ENCODE data around the gene MPP4. TPM values are rescaled to one million over a fixed set of nuclear protein-coding genes. Genes with fewer than 3 reads are reported as not detected.

MPP4 gene
- total RNA-seq, 1 experiment from 2014 or later = not detected

DNA sequence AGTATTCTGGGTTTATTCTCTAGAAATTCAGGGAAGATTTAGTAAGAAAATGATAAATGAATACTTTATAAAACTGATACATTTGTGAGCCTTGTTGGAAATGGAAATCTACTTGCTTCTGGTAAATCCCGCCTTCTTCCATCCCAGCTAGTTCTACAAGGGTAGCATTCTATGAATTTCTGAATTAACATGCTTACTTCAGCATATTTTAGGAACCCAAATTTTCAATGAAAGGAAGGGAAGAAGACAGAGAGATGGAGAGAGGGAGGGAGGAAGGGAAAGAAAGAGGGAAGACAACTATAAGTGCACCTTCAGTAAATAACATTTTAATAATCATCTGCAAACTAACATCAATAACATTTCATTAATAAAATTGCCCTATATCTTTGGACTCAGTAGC lies 28.6 kb downstream of the MPP4 start:
- DNase-seq (ENCODE audit: low spot score) (no peak), ATAC-seq (no peak)
- Mint-ChIP-seq H3K36me3 (no peaks in the 10 kb centered on the region), H3K4me1 (peaks cover 6% of the 10 kb centered on the region), H3K27me3 (ENCODE audit: low read depth) (peaks cover 13% of the 10 kb centered on the region), H3K9me3 (no peaks in the 10 kb centered on the region), H3K4me3 (no peak overlapping the region), H3K27ac (no peak overlapping the region)
- TF ChIP-seq CREB1 (CRISPR knock-in tag; IDR thresholded peaks at IDR 0.05) (no peak), ZNF232 (CRISPR knock-in tag; IDR thresholded peaks at IDR 0.05) (no peak)
- ChIA-PET POLR2A (no interaction called here), CTCF (no interaction called here)

DNA sequence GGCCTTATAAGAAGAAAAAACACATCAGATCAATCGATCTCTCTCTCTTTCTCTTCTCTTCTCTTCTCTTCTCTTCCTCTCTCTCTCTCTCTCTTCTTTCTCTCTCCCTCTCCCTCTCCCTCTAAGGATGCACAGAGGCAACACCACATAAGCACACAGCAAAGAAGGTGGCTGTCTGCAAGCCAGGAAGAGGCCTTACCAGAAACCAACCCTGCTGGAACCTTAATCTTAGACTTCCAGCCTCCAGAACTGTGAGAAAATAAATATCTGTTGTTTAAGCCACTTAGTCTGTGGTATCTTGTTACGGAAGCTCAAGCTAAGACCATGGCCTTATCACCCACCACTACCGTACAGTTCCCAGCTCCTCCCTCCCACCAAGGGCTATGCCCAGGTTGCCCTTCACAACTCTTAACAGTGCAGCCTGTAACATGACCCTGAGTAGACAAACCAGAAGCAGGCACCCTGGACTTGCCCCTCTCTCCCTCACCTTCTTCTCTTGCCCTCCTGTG lies 30.0 kb downstream of the MPP4 start:
- CTCF ChIA-PET = no interaction called here
- DNase-seq (ENCODE audit: low spot score) (no peak), ATAC-seq (no peak)
- Mint-ChIP-seq H3K27me3 (ENCODE audit: low read depth) (peaks cover 13% of the 10 kb centered on the region), H3K36me3 (no peaks in the 10 kb centered on the region), H3K4me1 (peaks cover 3% of the 10 kb centered on the region; the same call in 1 of the 2 replicates), H3K4me3 (no peak overlapping the region), H3K27ac (no peak overlapping the region), H3K9me3 (no peaks in the 10 kb centered on the region)
- POLR2A ChIA-PET = no interaction called here
- TF ChIP-seq TEAD1 (CRISPR knock-in tag; IDR thresholded peaks at IDR 0.05) (no peak), SP1 (CRISPR knock-in tag; conservative IDR thresholded peaks at IDR 0.05) (no peak), SOX15 (CRISPR knock-in tag; IDR thresholded peaks at IDR 0.05) (no peak), NFE2L1 (CRISPR knock-in tag; IDR thresholded peaks at IDR 0.05) (no peak), JAZF1 (CRISPR knock-in tag; IDR thresholded peaks at IDR 0.05) (no peak), IRF2 (CRISPR knock-in tag; IDR thresholded peaks at IDR 0.05; ENCODE audit: borderline replicate concordance, low read depth) (no peak), ZNF232 (CRISPR knock-in tag; IDR thresholded peaks at IDR 0.05) (no peak), RELA (CRISPR knock-in tag; IDR thresholded peaks at IDR 0.05; ENCODE audit: borderline replicate concordance) (no peak)
- TF ChIP-seq, protein P1, sequence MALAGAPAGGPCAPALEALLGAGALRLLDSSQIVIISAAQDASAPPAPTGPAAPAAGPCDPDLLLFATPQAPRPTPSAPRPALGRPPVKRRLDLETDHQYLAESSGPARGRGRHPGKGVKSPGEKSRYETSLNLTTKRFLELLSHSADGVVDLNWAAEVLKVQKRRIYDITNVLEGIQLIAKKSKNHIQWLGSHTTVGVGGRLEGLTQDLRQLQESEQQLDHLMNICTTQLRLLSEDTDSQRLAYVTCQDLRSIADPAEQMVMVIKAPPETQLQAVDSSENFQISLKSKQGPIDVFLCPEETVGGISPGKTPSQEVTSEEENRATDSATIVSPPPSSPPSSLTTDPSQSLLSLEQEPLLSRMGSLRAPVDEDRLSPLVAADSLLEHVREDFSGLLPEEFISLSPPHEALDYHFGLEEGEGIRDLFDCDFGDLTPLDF (CRISPR knock-in tag; IDR thresholded peaks at IDR 0.05) = no peak
- TF ChIP-seq, protein P2, sequence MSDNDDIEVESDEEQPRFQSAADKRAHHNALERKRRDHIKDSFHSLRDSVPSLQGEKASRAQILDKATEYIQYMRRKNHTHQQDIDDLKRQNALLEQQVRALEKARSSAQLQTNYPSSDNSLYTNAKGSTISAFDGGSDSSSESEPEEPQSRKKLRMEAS (CRISPR knock-in tag; IDR thresholded peaks at IDR 0.05) = no peak
- TF ChIP-seq, protein P3, sequence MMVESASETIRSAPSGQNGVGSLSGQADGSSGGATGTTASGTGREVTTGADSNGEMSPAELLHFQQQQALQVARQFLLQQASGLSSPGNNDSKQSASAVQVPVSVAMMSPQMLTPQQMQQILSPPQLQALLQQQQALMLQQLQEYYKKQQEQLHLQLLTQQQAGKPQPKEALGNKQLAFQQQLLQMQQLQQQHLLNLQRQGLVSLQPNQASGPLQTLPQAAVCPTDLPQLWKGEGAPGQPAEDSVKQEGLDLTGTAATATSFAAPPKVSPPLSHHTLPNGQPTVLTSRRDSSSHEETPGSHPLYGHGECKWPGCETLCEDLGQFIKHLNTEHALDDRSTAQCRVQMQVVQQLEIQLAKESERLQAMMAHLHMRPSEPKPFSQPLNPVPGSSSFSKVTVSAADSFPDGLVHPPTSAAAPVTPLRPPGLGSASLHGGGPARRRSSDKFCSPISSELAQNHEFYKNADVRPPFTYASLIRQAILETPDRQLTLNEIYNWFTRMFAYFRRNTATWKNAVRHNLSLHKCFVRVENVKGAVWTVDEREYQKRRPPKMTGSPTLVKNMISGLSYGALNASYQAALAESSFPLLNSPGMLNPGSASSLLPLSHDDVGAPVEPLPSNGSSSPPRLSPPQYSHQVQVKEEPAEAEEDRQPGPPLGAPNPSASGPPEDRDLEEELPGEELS (CRISPR knock-in tag; IDR thresholded peaks at IDR 0.05) = no peak

DNA sequence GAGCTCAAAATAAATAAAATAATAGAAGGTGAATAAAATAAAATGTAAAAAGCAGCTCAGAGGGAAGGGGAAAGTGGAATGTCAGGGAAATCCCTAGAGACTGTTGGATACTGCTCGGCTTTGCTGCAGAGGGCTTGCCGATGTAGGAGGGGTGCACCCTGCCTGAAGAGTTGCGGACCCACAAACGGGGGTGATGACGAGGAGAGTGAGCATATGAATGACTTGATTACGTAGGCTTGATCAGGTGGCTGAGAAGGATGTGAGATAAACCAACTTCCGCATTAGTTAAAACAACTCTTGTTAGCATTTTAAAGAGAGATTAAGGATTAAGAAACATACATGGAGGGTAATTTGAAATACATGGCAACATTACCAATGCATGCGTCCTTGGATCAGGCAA lies 34.1 kb downstream of the MPP4 start:
- ChIA-PET CTCF (interaction anchor here (0.7 to 1.0 kb wide), 2 partner anchors 16 to 20 kb away, joined by 3 read pairs; no protein-coding TSS in a partner anchor), POLR2A (no interaction called here)
- Mint-ChIP-seq H3K4me1 (peaks cover 7% of the 10 kb centered on the region; the same call in 1 of the 2 replicates), H3K36me3 (no peaks in the 10 kb centered on the region), H3K4me3 (no peak overlapping the region), H3K9me3 (no peaks in the 10 kb centered on the region), H3K27me3 (ENCODE audit: low read depth) (no peaks in the 10 kb centered on the region), H3K27ac (no peak overlapping the region)
- no peak for DNase-seq (ENCODE audit: low spot score)
- no peak for ATAC-seq
- TF ChIP-seq EMX1 (CRISPR knock-in tag; IDR thresholded peaks at IDR 0.05) = no peak
- TF ChIP-seq SMAD4 (CRISPR knock-in tag; IDR thresholded peaks at IDR 0.05) = no peak
- TF ChIP-seq JAZF1 (CRISPR knock-in tag; IDR thresholded peaks at IDR 0.05) = no peak
- TF ChIP-seq, protein P4, sequence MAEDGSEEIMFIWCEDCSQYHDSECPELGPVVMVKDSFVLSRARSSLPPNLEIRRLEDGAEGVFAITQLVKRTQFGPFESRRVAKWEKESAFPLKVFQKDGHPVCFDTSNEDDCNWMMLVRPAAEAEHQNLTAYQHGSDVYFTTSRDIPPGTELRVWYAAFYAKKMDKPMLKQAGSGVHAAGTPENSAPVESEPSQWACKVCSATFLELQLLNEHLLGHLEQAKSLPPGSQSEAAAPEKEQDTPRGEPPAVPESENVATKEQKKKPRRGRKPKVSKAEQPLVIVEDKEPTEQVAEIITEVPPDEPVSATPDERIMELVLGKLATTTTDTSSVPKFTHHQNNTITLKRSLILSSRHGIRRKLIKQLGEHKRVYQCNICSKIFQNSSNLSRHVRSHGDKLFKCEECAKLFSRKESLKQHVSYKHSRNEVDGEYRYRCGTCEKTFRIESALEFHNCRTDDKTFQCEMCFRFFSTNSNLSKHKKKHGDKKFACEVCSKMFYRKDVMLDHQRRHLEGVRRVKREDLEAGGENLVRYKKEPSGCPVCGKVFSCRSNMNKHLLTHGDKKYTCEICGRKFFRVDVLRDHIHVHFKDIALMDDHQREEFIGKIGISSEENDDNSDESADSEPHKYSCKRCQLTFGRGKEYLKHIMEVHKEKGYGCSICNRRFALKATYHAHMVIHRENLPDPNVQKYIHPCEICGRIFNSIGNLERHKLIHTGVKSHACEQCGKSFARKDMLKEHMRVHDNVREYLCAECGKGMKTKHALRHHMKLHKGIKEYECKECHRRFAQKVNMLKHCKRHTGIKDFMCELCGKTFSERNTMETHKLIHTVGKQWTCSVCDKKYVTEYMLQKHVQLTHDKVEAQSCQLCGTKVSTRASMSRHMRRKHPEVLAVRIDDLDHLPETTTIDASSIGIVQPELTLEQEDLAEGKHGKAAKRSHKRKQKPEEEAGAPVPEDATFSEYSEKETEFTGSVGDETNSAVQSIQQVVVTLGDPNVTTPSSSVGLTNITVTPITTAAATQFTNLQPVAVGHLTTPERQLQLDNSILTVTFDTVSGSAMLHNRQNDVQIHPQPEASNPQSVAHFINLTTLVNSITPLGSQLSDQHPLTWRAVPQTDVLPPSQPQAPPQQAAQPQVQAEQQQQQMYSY (CRISPR knock-in tag; IDR thresholded peaks at IDR 0.05) = no peak
- TF ChIP-seq GABPB1 (CRISPR knock-in tag; IDR thresholded peaks at IDR 0.05) = no peak
- TF ChIP-seq, protein P5, sequence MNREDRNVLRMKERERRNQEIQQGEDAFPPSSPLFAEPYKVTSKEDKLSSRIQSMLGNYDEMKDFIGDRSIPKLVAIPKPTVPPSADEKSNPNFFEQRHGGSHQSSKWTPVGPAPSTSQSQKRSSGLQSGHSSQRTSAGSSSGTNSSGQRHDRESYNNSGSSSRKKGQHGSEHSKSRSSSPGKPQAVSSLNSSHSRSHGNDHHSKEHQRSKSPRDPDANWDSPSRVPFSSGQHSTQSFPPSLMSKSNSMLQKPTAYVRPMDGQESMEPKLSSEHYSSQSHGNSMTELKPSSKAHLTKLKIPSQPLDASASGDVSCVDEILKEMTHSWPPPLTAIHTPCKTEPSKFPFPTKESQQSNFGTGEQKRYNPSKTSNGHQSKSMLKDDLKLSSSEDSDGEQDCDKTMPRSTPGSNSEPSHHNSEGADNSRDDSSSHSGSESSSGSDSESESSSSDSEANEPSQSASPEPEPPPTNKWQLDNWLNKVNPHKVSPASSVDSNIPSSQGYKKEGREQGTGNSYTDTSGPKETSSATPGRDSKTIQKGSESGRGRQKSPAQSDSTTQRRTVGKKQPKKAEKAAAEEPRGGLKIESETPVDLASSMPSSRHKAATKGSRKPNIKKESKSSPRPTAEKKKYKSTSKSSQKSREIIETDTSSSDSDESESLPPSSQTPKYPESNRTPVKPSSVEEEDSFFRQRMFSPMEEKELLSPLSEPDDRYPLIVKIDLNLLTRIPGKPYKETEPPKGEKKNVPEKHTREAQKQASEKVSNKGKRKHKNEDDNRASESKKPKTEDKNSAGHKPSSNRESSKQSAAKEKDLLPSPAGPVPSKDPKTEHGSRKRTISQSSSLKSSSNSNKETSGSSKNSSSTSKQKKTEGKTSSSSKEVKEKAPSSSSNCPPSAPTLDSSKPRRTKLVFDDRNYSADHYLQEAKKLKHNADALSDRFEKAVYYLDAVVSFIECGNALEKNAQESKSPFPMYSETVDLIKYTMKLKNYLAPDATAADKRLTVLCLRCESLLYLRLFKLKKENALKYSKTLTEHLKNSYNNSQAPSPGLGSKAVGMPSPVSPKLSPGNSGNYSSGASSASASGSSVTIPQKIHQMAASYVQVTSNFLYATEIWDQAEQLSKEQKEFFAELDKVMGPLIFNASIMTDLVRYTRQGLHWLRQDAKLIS (CRISPR knock-in tag; IDR thresholded peaks at IDR 0.05; ENCODE audit: borderline replicate concordance) = no peak
- no peak for TF ChIP-seq ZNF232 (CRISPR knock-in tag; IDR thresholded peaks at IDR 0.05)
- TF ChIP-seq, protein P6, sequence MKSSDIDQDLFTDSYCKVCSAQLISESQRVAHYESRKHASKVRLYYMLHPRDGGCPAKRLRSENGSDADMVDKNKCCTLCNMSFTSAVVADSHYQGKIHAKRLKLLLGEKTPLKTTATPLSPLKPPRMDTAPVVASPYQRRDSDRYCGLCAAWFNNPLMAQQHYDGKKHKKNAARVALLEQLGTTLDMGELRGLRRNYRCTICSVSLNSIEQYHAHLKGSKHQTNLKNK (CRISPR knock-in tag; IDR thresholded peaks at IDR 0.05) = no peak
- TF ChIP-seq, protein P2 (CRISPR knock-in tag; IDR thresholded peaks at IDR 0.05) = no peak
- TF ChIP-seq, protein P7, sequence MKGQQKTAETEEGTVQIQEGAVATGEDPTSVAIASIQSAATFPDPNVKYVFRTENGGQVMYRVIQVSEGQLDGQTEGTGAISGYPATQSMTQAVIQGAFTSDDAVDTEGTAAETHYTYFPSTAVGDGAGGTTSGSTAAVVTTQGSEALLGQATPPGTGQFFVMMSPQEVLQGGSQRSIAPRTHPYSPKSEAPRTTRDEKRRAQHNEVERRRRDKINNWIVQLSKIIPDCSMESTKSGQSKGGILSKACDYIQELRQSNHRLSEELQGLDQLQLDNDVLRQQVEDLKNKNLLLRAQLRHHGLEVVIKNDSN (CRISPR knock-in tag; IDR thresholded peaks at IDR 0.05) = no peak
- no peak for TF ChIP-seq MYBL2 (CRISPR knock-in tag; IDR thresholded peaks at IDR 0.05)

Data from WTC11 (cell line).